ENCODE measurements around the gene NDUFS6.

The NDUFS6 gene

GRCh38 chr5:1823381-1824034, 22.3 kb downstream of the NDUFS6 start:
- no peak for TF ChIP-seq GLIS3 (CRISPR knock-in tag; IDR thresholded peaks at IDR 0.05)
- no peak for ATAC-seq

- ATAC-seq, result no peak
- no peak for TF ChIP-seq OSR1 (CRISPR knock-in tag; IDR thresholded peaks at IDR 0.05)
- no peak for TF ChIP-seq TOX (CRISPR knock-in tag; IDR thresholded peaks at IDR 0.05; ENCODE audit: borderline replicate concordance)
- TF ChIP-seq TCF4 (CRISPR knock-in tag; IDR thresholded peaks at IDR 0.05; ENCODE audit: borderline replicate concordance), result no peak
- no peak for TF ChIP-seq ZNF70 (CRISPR knock-in tag; IDR thresholded peaks at IDR 0.05)
- no peak for TF ChIP-seq PPARA (CRISPR knock-in tag; IDR thresholded peaks at IDR 0.05; ENCODE audit: borderline replicate concordance)
- no peak for TF ChIP-seq RARB (CRISPR knock-in tag; IDR thresholded peaks at IDR 0.05)
- no peak for TF ChIP-seq BACH2 (CRISPR knock-in tag; IDR thresholded peaks at IDR 0.05; ENCODE audit: borderline replicate concordance)
- no peak for TF ChIP-seq POU6F1 (CRISPR knock-in tag; IDR thresholded peaks at IDR 0.05; ENCODE audit: borderline replicate concordance, low read depth)
- TF ChIP-seq GLIS3 (CRISPR knock-in tag; IDR thresholded peaks at IDR 0.05), result no peak
- TF ChIP-seq ZFP30 (CRISPR knock-in tag; IDR thresholded peaks at IDR 0.05), result no peak
- no peak for TF ChIP-seq TSHZ2 (CRISPR knock-in tag; IDR thresholded peaks at IDR 0.05)
- no peak for TF ChIP-seq ZC3H10 (CRISPR knock-in tag; IDR thresholded peaks at IDR 0.05)
- TF ChIP-seq SNAI2 (CRISPR knock-in tag; IDR thresholded peaks at IDR 0.05), result no peak
- TF ChIP-seq ESRRG (CRISPR knock-in tag; IDR thresholded peaks at IDR 0.05), result no peak
- no peak for TF ChIP-seq ISL1 (CRISPR knock-in tag; IDR thresholded peaks at IDR 0.05)
- TF ChIP-seq CREB5 (CRISPR knock-in tag; IDR thresholded peaks at IDR 0.05; ENCODE audit: low read depth), result no peak
- TF ChIP-seq CSRNP3 (CRISPR knock-in tag; IDR thresholded peaks at IDR 0.05), result no peak
- TF ChIP-seq ARNTL (CRISPR knock-in tag; IDR thresholded peaks at IDR 0.05; ENCODE audit: borderline replicate concordance, low read depth), result no peak
- no peak for TF ChIP-seq PATZ1 (CRISPR knock-in tag; IDR thresholded peaks at IDR 0.05; ENCODE audit: borderline replicate concordance)
- no peak for TF ChIP-seq ZNF8 (CRISPR knock-in tag; IDR thresholded peaks at IDR 0.05)
Measured at GRCh38 chr5:1824109-1824821, 23.1 kb downstream of the NDUFS6 start.

All from SK-N-SH treated with all-trans-retinoic acid at 6 μM for 48 hours (cell line).